NCI-H2081 treated with DMSO at 0.1 percent for 48 hours (cell line): Measurements from ENCODE around the gene KRT17.
"Not testable (repeated sequence)": the region's sequence is repeated elsewhere in the genome, so short reads cannot be mapped to it uniquely, and the experiment has no call there.

ENCODE experiments used
- DNase-seq: peaks from one replicate; lab custom pipeline; 2025; lab: John Stamatoyannopoulos, UW

Gene KRT17

DNA sequence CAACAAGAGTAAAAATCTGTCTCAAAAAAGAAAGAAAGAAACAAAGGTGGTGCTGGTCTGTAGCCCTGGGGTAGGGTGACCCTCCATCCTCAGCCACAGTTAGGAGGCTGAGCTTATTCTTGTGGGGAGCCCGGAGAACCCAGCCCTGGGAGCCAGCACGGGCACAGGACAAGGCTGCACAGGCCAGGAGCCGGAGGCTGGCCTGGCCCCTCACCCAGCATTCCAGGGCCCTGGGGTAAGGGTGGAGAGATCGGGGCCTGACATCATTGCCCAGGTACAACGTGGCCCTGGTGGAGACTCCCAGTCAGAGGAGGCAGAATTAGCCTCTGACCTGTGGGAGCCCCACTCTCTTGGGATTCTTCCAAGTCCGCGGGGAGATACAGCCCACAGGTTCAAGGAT lies 10.3 kb upstream of the KRT17 start:
- no peak for DNase-seq

DNA sequence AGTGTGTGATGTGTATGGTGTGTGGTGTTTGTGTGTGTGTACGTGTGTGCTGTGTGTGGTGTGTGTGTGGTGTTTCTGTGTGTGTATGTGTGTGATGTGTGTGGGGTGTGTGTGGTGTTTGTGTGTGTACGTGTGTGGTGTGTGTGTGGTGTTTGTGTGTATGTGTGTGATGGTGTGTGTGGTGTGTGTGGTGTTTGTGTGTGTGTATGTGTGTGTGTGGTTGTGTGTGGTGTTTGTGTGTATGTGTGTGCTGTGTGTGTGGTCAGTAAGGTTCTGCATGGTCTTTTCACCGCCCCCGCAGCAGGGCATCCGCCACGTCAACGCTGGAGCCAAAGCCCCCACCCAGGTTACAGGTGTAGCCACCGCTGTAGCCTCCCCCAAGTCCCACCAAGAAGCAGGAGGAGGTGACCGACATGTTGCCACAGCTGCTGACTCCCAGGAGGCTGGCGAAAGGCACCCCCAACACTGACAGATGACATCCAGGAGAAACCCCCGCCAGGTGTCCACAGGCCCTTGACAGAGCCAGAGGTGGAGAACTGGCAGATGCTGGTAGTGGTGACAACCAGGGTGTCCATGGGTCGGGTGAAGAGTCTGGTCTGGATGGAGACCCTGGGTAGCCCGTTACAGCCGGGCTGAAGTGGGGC lies 9.3 kb upstream of the KRT17 start:
- no peak for DNase-seq

DNA sequence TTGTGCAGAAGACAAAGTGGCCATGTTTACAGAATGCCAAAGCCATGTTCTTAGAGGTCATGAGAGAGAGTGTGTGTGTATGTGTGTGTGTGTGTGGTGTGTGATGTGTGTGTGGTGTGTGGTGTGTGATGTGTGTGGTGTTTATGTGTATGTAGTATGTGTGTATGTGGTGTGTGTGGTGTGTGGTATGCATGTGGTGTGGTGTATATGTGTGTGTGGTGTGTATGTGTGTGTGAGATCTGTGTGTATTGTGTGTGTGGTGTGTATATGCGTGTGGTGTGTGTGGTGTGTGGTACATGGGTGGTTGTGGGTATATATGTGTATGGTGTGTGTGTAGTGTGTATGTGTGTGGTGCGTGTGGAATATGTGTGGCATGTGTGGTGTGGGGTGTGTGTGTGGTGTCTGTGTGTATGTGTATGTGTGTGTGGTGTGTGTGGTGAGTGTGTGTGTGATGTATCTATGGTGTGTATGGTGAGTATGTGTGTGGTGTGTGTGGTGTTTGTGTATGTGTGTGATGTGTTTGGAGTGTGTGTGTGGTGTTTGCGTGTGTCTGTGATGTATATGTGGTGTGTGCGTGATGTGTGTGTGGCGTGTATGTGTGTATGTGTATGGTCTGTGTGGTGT lies 8.2 kb upstream of the KRT17 start:
- DNase-seq, result no peak

DNA sequence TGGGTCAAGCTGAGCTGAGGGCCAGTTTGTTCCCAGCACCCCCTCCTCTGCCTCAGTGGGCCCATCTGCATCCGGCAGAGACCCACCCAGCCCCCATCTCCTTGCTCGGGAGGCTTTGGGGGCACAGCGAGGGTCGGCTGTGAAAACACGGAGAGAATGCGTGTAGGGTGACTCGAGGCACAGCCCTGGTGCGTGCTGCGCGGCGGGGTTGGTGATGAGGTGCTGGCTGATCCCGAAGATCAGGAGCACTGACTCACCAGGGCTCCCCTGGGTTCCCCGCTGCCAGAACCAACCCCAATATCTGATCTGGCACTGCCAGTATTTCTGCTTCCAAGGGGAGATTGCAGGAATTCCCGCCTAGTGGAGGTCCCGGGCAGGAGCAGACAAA lies 7.5 kb upstream of the KRT17 start:
- no peak for DNase-seq

DNA sequence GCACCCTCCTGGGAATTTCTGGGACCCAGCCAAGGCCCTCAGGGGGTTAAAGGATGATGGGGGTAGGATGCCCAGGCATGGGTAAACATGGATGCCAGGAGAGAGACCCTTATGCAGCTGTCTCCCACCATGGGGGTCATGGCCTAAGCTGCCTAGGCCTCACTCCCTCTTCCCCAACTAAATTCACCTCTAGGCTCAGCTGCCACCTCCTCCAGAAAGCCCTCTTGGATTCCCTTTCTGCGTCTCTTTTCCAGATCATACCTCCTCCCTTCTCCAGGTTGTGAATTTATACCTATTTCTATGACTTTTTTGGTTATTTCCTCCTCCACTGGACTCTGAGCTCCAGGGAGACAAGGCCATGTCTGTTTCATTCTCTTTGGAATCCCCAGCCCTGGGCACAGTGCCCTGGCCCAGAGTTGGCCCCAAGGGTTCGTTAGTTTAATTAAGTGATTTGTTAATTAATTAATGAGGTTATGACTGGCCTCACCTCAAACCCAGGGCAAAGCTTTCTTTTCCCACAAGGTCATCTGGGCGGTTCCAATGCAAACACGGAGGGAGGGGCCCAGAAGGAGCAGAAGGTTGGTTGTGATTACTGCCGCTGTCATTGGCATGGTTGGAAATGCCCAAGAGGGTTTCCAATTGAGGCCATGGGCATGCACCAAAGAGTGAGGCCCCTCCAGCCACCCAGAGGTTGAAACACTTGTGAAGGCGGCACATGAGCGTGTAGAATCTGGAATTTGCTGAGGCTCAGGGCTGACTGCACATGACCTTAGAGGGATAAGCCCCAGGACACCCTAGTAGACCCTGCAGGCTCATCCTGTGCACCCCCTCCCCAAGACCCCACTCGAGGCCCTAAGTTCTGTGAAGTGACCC lies 6.9 kb upstream of the KRT17 start:
- DNase-seq, result no peak

DNA sequence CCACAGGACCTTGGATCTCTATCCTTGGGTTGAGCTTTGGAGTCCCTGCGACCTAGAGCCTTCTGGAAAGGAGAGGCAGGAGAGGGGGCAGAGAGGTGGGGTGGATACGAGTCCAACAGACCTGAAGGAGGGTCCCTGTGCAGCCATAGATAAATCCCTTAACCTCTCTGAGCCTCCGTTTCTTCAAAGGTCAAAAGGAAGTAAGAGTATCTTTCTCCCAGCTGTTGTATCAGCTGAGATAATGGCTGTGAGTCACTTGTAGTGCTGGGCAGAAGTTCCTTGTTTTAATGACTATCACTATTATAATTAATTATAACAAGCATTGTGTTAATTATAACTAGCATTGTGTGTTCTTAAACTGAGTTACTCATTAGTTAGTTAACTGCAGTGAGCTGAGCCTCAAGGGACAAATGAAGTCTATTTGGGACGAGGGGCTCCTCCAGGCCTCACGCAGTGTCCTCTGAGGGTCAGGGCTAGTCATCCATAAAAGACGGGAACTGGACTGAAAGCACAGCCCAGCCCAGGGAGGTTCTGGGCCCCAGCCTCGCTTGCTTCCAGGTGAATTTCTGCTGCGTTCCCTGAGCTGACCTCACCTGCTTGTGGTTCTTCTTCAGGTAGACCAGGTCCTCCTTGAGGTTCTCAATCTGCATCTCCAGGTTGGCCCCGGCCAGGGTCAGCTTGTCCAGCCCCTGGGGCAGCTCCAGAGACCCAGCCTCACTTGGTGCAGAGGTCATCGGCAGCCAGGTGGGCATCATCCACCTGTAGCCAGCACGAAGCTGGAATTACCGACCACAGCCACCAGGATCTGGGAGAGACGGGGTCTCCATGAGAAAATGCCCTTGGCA lies 5.7 kb upstream of the KRT17 start:
- no peak for DNase-seq

DNA sequence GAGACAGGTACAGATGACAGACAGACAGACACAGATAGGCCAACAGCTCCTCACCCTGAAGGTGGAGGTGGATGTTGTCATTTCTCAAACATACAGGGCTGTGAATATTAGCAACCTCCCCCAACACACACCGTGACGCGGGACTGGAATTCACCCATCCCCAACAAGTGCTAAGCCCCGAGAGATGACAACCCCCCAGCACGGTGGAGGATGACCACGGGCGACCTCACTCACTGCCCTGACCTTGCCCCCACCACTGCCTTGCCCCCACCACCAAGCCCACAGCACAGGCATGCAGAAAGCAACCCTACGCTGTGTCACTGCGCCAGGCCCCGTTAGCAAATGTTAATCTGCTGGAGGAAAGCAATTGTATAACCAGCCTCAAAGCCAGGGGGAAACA lies 4.9 kb upstream of the KRT17 start:
- no peak for DNase-seq

DNA sequence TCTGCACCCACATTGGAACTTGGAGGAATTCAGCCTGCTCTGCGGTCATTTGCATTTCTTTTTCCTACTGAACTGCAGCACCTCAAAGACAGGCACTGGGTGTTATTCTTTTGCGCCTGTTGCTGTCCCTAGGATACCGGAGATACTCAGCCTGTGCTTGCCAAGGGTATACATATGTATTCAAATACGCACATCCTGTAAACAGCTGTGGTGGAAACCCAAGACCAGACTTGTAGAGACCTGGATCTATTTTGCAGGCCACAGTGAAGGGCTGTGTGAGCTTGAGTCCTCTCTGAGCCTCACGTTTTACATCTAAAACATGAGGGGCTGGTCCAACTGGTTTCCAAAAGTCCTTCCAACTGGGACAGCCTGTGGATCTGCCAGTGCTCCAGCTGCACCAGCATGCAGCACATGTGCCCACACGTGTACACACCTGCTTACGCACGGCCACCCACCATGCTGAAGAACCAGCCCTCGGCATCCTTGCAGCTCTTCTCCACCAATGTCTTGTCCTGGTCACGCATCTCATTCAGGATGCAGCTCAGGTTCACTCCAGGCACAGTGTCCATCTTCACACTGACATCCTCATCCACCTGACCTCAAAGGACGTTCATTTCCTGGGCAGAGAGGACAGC lies 4.4 kb upstream of the KRT17 start:
- not testable (repeated sequence) for DNase-seq

DNA sequence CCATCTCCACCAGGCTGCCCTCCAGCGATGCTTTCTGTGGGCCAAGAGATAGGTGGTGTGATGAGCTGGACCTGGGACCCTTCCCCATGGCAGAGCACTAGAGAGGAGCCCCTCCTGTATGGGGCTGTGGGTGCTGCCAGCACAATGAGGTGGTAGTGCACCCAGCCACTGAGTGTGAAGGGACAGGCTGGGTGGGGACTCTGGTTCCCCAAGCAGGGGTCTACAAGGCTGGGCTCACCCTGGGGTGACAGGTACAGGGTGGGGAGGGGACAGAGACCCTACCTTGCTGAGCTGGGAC lies 3.6 kb upstream of the KRT17 start:
- not testable (repeated sequence) for DNase-seq

DNA sequence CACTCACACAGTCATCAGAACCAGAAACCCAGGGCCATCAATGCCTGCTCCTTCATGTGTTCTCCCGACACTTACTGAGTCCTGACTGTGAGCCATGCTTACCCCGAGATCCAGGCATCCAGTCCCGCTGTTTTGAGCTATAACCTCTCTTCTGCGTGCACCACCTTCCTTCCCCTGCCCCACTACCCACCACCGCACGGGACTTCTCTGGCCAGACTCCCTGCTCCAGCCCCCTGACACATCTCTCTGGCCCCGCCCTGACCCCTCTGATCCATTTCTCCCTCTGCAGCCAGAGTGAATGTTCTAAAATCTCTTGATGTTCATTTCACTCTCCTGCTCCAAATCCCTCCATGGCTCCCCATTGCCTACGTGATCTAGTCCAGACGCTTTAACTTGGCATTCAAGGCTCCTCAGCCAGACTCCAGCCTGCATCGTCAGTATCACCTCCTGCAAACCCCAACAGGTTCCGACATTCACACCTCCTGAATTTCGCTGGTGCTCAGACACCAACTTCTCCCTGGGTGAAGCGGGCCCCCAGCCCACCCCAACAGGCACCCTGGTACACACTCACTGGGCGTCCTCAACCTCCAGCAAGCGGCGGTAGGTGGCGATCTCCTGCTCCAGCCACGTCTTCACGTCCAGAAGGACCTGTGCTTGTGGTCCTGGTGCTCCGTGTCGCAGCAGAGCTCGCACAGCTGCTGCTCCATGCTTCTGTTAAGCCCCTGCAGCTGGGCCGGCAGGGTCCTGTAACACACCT lies 3.1 kb upstream of the KRT17 start:
- DNase-seq, result no peak

DNA sequence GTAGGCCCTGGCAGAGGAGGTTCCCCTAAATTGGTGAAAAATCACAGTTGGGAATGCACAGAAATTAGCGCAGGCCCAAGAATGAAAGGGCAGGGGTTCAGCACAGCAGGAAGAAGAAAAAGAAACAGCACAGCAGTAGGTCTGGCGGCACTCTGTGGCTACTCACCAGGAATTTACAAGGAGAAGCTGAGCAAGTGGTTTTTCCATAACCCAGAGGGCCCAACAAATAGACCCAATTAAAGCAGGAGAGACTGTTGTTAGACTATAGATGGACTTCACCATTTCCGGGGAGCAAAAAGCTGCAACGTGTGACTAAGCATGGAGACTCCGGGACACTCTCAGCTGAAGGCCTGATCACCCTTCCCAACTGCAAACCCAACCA lies 2.5 kb upstream of the KRT17 start:
- DNase-seq, result not testable (repeated sequence)

DNA sequence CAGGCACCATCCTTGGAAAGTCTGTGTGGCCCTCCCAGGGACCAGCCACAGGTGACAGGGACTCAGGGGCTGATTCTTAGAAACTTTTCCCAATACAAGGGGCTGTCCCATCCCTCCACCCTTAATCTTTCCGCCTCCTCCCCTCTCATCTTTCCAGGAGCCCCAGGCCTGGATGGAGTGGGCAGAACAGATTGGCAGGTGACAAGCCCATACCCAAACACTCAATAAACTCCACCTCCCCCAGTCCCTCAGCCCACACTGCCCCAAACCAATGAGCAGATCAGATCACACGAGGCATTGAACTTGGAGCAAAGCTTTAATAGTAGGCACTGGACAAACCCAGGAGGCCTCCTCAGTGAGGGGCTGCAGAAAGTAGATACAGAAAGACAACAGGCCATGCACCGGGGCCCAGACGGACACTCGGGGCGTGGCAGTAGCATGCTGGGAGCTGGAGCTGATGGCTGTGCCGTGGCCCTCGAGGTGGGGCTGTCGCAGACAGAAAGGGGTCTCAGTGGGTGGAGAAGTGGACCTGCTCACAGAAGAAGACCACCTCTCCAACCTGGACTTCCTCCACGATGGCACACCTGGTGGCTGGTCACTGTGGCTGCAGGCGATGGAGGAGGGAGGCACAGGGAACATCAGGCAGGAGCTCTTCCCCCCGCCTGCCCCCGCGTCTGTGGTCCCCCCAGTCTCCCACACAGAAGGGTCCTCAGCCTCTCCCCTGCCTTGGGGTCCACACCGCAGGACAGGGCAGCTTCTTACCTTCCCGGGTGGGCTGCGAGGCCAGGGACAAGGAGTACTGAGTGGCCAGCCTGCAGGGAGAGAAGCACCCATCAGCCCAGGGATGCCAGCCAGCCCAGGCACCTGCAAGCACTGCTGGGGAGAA lies 1.9 kb upstream of the KRT17 start:
- DNase-seq, result not testable (repeated sequence)

DNA sequence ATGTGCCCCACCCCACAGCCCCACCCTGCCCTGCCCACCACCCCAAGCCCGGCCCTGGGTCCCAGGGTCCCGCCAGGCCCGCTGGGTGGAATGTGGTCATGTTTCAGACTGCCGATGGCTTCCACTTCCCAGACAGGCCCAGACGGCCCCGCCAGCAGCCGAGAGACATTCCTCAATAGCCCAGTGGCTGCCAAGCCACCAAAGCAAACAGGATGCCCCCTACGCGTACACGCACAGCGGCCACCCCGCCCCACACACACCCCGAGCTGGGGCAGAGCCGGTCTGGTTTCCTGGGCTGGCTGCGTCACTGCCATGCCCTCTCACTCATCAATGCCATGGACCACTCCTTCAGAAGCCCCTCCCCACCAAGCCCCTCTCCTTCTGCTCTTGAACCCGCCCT lies 1.2 kb upstream of the KRT17 start:
- no peak for DNase-seq

DNA sequence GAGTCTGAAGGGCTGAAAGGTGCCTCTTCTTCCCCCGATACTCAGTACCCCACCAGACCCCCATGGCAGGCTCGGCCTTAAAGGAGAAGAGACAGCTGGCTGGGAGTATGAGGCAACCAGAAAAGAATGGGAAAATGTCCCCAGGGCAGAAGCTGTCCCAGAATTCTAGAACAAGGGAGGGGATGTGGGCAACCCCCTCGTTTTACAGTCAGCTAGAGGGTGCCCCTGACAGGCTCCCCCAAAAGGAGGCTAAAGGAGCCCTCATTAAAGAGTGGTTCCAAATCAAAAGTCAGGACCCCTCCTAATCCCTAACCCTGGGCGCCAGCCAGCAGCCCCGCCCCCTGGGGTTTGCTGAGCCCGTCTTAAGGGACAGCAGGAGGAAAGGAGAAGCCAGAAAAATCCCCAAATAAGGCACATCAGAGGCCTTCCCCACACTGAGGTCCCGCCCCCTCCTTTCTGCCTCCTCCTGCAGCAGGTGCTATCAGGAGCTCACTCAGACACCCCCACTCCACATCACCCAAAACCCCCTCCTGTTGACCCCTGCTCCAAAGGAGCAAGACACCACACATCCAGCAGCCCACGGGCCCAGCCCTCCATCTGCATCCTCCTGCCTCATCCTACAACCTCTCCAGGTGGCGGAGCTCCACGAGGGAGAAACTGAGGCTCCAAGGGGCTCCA lies 1.1 kb downstream of the KRT17 start:
- DNase-seq, result not testable (repeated sequence)

DNA sequence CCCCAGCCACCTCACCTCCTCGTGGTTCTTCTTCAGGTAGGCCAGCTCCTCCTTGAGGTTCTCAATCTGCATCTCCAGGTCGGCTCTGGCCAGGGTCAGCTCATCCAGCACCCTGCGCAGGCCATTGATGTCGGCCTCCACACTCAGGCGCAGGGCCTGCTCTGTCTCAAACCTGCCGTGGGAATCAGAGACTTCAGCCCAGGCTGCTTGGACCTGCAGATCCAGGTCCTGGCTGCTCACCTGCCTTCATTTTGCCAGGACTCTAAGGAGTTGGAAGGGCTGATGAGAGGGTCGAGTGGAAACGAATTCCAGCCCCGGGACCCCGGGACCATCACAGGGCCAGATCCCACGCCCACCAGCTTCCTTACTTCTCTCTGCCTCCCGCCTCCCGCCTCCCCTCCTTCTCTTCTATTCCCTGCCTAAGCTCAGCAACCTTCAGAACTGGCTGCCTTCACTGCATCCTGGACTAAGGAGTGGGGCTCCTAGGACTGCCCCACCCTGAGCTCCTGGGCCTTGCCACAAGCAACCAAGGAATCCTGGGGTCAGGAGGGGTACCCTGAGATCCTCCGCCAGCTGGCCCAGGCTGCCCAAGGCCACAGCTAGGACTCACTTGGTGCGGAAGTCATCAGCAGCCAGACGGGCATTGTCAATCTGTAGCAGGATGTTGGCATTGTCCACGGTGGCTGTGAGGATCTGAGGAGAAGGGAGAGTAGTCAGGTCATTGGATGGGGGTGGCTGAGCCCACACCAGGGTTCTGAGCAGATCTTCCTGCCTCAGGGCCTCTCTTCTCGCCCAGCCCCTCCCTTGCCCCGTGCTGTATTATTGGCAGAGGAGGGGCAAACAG lies 1.8 kb downstream of the KRT17 start:
- not testable (repeated sequence) for DNase-seq

DNA sequence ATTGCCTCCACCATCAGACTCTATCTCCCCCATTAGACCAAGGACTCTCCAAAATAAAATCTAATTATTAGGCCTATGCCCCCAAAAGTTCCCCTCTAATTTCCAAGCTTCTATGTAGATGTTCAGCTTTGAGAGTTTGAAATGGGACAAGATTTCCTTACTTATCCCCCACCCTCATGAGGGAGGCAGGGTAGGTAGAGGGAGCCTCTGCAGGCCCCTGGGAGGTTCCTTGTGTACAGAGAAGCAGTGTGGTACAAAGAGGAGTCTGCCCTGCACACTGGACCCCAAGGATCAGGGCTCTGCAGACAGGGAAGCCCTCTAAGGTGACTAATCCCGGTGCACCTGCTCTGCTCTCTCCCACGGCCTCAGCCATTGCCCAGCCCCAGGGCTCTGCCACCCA lies 2.5 kb downstream of the KRT17 start:
- DNase-seq, result no peak

DNA sequence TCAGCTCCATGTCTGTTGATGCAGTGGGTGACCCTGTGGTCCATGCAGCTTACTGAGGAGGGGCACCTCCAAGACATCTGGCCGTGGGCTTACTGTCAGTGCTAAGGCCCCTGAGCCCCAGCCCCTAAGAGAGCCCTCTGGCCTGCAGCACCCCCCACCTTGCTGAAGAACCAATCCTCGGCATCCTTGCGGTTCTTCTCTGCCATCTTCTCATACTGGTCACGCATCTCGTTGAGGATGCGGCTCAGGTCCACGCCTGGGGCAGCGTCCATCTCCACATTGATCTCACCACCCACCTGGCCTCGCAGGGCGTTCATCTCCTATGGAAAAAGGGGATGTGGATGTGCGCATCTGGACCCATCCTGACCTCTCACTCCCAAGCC lies 2.9 kb downstream of the KRT17 start:
- DNase-seq, result not testable (repeated sequence)

DNA sequence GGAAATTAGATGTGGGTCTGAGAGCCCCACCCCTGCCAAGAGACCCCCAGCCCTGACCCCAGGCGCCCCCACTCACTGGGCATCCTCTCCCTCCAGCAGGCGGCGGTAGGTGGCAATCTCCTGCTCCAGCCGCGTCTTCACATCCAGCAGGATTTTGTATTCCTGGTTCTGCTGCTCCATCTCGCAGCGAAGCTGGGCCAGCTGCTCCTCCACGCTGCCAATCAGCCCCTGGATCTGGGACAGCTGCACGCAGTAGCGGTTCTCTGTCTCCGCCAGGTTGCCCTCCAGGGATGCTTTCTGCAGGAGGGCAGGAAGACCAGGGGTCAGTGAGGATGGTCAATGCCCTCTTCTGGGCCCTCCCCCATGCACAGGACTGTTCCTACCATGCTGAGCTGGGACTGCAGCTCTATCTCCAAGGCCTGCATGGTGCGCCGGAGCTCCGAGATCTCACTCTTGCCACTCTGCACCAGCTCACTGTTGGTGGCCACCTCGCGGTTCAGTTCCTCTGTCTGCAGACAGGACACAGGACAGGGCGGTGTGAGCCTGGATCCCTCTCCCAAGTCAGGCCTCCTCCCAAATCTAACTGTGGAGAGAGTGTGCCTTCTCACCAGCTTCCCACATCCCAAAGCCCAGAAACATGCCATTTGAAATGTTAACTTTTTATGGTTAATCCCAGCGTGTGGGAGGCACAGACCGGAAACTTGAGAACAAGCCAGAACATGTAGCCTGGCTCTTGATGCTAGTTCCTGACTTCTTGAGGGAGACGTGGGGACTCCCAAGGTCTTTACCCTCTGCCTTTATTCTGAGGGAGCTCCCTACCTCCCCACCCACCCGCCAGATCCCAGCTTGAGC lies 3.6 kb downstream of the KRT17 start:
- DNase-seq, result no peak
